Hepatocyte (in vitro differentiated cells): Measurements from ENCODE around the gene CHTOP. TPM values are rescaled to one million over a fixed set of nuclear protein-coding genes. Genes with fewer than 3 reads are reported as not detected.

ENCODE experiments used
- DNase-seq: peaks from one replicate; pipeline ENCODE4 v3.0.0-alpha.2; 2016; ENCODE audit warnings: low spot score
- H2AFZ ChIP-seq: fragments of 200-600 bp; sonication (generic); 2 replicates; pipeline ENCODE4 v1.6.0; 2016; ENCODE audit warnings: antibody characterized with exemption, mild to moderate bottlenecking
- H3K27ac ChIP-seq: fragments of 200-600 bp; sonication (generic); 2 replicates; pipeline ENCODE4 v1.5.1; 2016; ENCODE audit warnings: mild to moderate bottlenecking
- H3K27me3 ChIP-seq: fragments of 200-600 bp; sonication (generic); 2 replicates; pipeline ENCODE4 v1.6.1; 2016
- H3K36me3 ChIP-seq: fragments of 200-600 bp; sonication (generic); replicated peaks from 2 replicates; pipeline ENCODE4 v1.5.1; 2016; ENCODE audit warnings: low read depth; ENCODE audit not compliant: insufficient read depth
- H3K4me1 ChIP-seq: fragments of 200-600 bp; sonication (generic); 2 replicates; pipeline ENCODE4 v1.5.1; 2016; ENCODE audit warnings: mild to moderate bottlenecking, moderate library complexity; ENCODE audit not compliant: insufficient read depth
- H3K4me2 ChIP-seq: fragments of 200-600 bp; sonication (generic); 2 replicates; pipeline ENCODE4 v1.6.0; 2016
- H3K4me3 ChIP-seq: fragments of 200-600 bp; sonication (generic); 2 replicates; pipeline ENCODE4 v1.5.1; 2016; ENCODE audit warnings: mild to moderate bottlenecking
- H3K79me2 ChIP-seq: fragments of 200-600 bp; sonication (generic); 2 replicates; pipeline ENCODE4 v1.6.0; 2017; ENCODE audit warnings: mild to moderate bottlenecking
- H3K9me2 ChIP-seq: fragments of 200-600 bp; sonication (generic); replicated peaks from 2 replicates; pipeline ENCODE4 v1.6.0; 2017; ENCODE audit warnings: mild to moderate bottlenecking; ENCODE audit not compliant: insufficient read depth
- H3K9me3 ChIP-seq: fragments of 200-600 bp; sonication (generic); 2 replicates; pipeline ENCODE4 v1.5.1; 2016; ENCODE audit warnings: low read depth, mild to moderate bottlenecking
- H4K20me1 ChIP-seq: fragments of 200-600 bp; sonication (generic); 2 replicates; pipeline ENCODE4 v1.6.0; 2016; ENCODE audit warnings: mild to moderate bottlenecking; ENCODE audit not compliant: insufficient read depth, poor library complexity, severe bottlenecking
- EZH2 ChIP-seq: fragments of 200-600 bp; sonication (generic); IDR thresholded peaks from 2 replicates; pipeline ENCODE4 v1.6.1; 2016; ENCODE audit warnings: antibody characterized with exemption, mild to moderate bottlenecking, borderline replicate concordance
- EZH2phosphoT487 ChIP-seq: fragments of 200-600 bp; sonication (generic); IDR thresholded peaks from one replicate; pipeline ENCODE4 v1.6.1; 2018; ENCODE audit warnings: antibody characterized with exemption, mild to moderate bottlenecking, low read depth, moderate library complexity; ENCODE audit not compliant: unreplicated experiment, severe bottlenecking
- WGBS: methylation state at CpG from one replicate; pipeline ENCODE4 v1.1.6; 2016; ENCODE audit warnings: low lambda C conversion rate; ENCODE audit errors: missing lambda C conversion rate; 5-methylcytosine and 5-hydroxymethylcytosine counted together
- polyA plus RNA-seq: library from polyadenylated mRNA; unstranded; fragments of >200 nt; fragmentation: Nextera tagmentation; extraction: Ambion mirVana; gene quantifications from 2 replicates; pipeline ENCODE4 v1.2.1, GENCODE V29; 2016
- total RNA-seq: library from RNA; depleted of rRNA; stranded (reverse); fragments of >200 nt; gene quantifications from 2 replicates; pipeline ENCODE4 v1.2.3, GENCODE V29; 2014
- TF ChIP-seq, protein P1 (sequence below): fragments of 200-600 bp; sonication (generic); IDR thresholded peaks from 2 replicates; pipeline ENCODE4 v1.5.1; 2016; ENCODE audit warnings: antibody characterized with exemption, mild to moderate bottlenecking; ENCODE audit not compliant: poor library complexity

CHTOP gene, protein sequence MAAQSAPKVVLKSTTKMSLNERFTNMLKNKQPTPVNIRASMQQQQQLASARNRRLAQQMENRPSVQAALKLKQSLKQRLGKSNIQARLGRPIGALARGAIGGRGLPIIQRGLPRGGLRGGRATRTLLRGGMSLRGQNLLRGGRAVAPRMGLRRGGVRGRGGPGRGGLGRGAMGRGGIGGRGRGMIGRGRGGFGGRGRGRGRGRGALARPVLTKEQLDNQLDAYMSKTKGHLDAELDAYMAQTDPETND
- total RNA-seq, result 56.2 and 65.5 TPM in 2 replicates
- 40.6 and 50.7 TPM in 2 replicates for polyA plus RNA-seq

DNA sequence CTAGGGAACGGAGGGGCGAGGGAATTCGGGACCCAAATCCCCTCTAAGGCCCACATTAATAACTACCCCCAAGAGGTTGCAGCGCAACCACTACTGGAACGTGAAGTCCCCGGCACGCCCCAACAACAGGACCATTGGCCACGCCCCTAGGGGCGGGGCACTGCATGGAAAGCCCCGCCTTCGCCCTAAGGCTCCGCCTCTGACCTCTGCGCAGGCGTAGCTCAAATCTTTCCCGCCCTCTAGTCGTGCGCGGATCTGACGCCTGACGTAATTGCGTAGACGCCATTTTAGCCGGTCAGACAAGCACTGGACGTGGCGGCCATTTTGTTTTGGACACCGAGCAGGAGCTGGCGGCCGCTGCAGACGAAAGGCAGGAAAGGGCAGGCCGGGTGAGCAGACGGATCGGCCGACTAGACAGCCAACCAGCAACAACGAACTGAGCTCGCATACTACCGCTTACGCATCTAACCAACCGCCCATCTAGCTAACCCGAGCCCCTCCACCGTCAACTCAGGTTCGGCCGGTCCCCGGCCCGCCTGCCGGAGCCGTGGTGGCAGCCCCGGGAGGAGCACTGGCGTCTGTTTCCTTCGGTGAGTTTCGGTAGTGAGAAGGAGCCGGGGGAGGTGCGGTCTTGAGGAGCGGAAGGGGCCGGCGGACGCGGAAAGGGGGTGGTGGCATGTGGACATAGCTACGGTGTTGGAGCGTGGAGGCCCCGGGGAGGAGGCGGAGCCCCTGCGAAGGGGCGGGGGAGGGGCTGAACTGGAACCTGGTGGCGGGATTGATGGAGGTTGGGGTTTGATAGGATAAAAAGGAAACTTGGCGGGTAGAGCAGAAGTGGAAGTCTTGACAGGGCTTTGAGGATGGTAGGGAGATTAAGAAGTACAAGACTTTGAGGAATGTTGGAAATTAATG, at the start of gene CHTOP:
CHTOP (plus strand) TSS at position 313 of the 912 bp plus-strand sequence. CDS start 2,523 bp downstream, outside the sequence.
- DNase-seq, result peak; percentile 99
- Histone ChIP-seq H3K4me2 (peak within 1 kb of the TSS; percentile 84), H3K9me2 (no peaks in the 10 kb centered on the region), H3K27ac (peak within 1 kb of the TSS; percentile 99), H3K4me1 (peaks cover 21% of the 10 kb centered on the region), H3K36me3 (no peaks in the 10 kb centered on the region), H3K27me3 (no peaks in the 10 kb centered on the region), H3K79me2 (peaks cover 47% of the 10 kb centered on the region), H3K9me3 (no peaks in the 10 kb centered on the region), H3K4me3 (peak within 1 kb of the TSS; percentile 65), H2AFZ (peak within 1 kb of the TSS; percentile 36), H4K20me1 (peaks cover 36% of the 10 kb centered on the region)
- 2% methylated on average over 65 of the region's 65 CpGs for WGBS
- no peak for TF ChIP-seq EZH2phosphoT487
- TF ChIP-seq EZH2, result no peak
- TF ChIP-seq, protein P1, sequence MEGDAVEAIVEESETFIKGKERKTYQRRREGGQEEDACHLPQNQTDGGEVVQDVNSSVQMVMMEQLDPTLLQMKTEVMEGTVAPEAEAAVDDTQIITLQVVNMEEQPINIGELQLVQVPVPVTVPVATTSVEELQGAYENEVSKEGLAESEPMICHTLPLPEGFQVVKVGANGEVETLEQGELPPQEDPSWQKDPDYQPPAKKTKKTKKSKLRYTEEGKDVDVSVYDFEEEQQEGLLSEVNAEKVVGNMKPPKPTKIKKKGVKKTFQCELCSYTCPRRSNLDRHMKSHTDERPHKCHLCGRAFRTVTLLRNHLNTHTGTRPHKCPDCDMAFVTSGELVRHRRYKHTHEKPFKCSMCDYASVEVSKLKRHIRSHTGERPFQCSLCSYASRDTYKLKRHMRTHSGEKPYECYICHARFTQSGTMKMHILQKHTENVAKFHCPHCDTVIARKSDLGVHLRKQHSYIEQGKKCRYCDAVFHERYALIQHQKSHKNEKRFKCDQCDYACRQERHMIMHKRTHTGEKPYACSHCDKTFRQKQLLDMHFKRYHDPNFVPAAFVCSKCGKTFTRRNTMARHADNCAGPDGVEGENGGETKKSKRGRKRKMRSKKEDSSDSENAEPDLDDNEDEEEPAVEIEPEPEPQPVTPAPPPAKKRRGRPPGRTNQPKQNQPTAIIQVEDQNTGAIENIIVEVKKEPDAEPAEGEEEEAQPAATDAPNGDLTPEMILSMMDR, result no peak

DNA sequence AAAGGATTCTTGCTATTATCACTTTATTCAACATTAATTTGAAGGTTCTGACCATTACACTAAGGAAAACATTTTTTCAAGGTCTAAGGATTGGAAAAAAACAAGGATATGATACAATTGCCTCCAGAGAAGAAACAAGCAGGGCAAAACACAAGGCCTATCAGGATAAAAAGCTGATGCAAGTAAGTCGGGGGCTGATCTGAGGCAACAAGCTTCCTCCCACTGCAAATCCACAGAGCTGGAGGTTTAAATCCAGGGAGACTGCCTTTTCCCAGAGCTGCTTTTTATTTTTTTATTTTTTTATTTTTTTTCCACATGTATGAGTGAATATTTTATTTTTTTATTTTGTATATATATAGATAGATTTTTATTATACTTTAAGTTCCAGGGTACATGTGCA, 48.9 kb upstream of the CHTOP start:
- H3K9me2 ChIP-seq, result no peaks in the 10 kb centered on the region
- no peak for TF ChIP-seq EZH2phosphoT487
- TF ChIP-seq, protein P1, result no peak
- TF ChIP-seq EZH2, result no peak
- no peak overlapping the region for H3K4me3 ChIP-seq
- H4K20me1 ChIP-seq, result no peaks in the 10 kb centered on the region
- H3K36me3 ChIP-seq, result no peaks in the 10 kb centered on the region
- H3K4me1 ChIP-seq, result no peaks in the 10 kb centered on the region
- no peaks in the 10 kb centered on the region for H3K9me3 ChIP-seq
- no peaks in the 10 kb centered on the region for H3K27me3 ChIP-seq
- H3K4me2 ChIP-seq, result no peak overlapping the region
- no peak for DNase-seq
- H3K79me2 ChIP-seq, result no peaks in the 10 kb centered on the region
- H3K27ac ChIP-seq, result no peak overlapping the region
- no peak overlapping the region for H2AFZ ChIP-seq
- 64% methylated on average over 1 of the region's 1 CpG for WGBS

DNA sequence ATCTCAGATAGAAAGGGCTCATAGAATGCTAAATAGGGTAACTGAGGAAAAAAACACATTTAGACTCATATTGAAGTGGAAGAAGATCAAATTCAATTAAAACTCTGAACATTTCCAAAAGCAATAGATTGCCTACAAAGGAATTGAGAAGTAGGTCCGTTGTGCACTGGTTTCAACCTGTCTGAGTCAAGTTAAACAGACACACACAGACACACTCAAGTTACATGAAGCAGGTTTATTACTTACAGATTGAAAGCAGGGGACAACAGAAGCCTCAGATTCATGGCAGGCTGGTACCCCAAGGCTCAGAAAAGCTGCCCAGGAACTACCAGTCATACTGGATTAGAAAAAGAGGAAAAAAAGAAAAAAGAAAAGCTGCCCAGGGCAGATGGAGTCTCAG, 47.5 kb upstream of the CHTOP start:
- TF ChIP-seq EZH2phosphoT487 (no peak), EZH2 (no peak)
- TF ChIP-seq, protein P1, result no peak
- Histone ChIP-seq H3K36me3 (no peaks in the 10 kb centered on the region), H3K4me1 (no peaks in the 10 kb centered on the region), H3K4me2 (no peak overlapping the region), H3K9me3 (no peaks in the 10 kb centered on the region), H3K27ac (no peak overlapping the region), H3K27me3 (no peaks in the 10 kb centered on the region), H3K9me2 (no peaks in the 10 kb centered on the region), H3K79me2 (no peaks in the 10 kb centered on the region), H4K20me1 (no peaks in the 10 kb centered on the region), H3K4me3 (no peak overlapping the region), H2AFZ (no peak overlapping the region)
- 32% methylated on average over 1 of the region's 1 CpG for WGBS
- no peak for DNase-seq
